ENCODE results near the gene HMGCR. TPM values are rescaled to one million over a fixed set of nuclear protein-coding genes. Genes with fewer than 3 reads are reported as not detected.
"Not testable (repeated sequence)": the region's sequence is repeated elsewhere in the genome, so short reads cannot be mapped to it uniquely, and the experiment has no call there.

HMGCR gene
- total RNA-seq, 4 donors from 2014 or later: 44.9 to 205 (median 99.5) TPM

- WGBS, 2 donors (ENCODE audit: low coverage in 1 of 2): 92 to 100% methylated on average over 1 of the region's 1 CpG
- no peaks in the 10 kb centered on the region for H3K36me3 ChIP-seq
- no peaks in the 10 kb centered on the region for H3K9me3 ChIP-seq
- H3K27ac ChIP-seq: no peak overlapping the region
- no peak for DNase-seq
- TF ChIP-seq POLR2A (IDR thresholded peaks at IDR 0.05) (no peak), EP300 (IDR thresholded peaks at IDR 0.05; ENCODE audit: low read depth) (no peak)
- H3K4me3 ChIP-seq: no peak overlapping the region
- intact Hi-C loops (cut with DNase I; ENCODE audit: low total_unique reads): no loop called here
- H3K4me1 ChIP-seq: peaks cover 0 to 22% (median 5%) of the 10 kb centered on the region in 4 donors
- in situ Hi-C loops (cut with MboI; ENCODE audit: low pct_ligation_motif_present in 1 of 4, low pct_unique_long_range_greater_than_20kb in 1 of 4, low sequenced_read_pairs in 3 of 4): no loop called here
- no peaks in the 10 kb centered on the region for H3K27me3 ChIP-seq
Measured at GRCh38 chr5:75306746-75307145, 30.3 kb upstream of the HMGCR start.

- no peak overlapping the region for H3K4me3 ChIP-seq
- no peaks in the 10 kb centered on the region for H3K27me3 ChIP-seq
- no peak for DNase-seq
- TF ChIP-seq EP300 (IDR thresholded peaks at IDR 0.05; ENCODE audit: low read depth) (no peak), POLR2AphosphoS5 (IDR thresholded peaks at IDR 0.05) (peak in 1 of 3 donors; percentile 22)
- no peaks in the 10 kb centered on the region for H3K36me3 ChIP-seq
- WGBS, 2 donors (ENCODE audit: low coverage in 1 of 2): 51 to 64% methylated on average over 3 of the region's 3 CpGs
- H3K9me3 ChIP-seq: no peaks in the 10 kb centered on the region
- intact Hi-C loops (cut with DNase I; ENCODE audit: low total_unique reads): no loop called here
- in situ Hi-C loops (cut with MboI; ENCODE audit: low pct_ligation_motif_present in 1 of 4, low pct_unique_long_range_greater_than_20kb in 1 of 4, low sequenced_read_pairs in 3 of 4): no loop called here
- H3K4me1 ChIP-seq: peaks cover 0 to 19% (median 5%) of the 10 kb centered on the region in 4 donors
- H3K27ac ChIP-seq: peak overlapping the region; percentile 31 to 60 (median 52)
Measured at GRCh38 chr5:75310212-75310611, 26.8 kb upstream of the HMGCR start.

GRCh38 chr5:75319148-75319547, 17.9 kb upstream of the HMGCR start:
- DNase-seq; H3K27ac ChIP-seq; H3K36me3 ChIP-seq; H3K9me3 ChIP-seq; H3K4me1 ChIP-seq; H3K27me3 ChIP-seq; in situ Hi-C loops (cut with MboI; ENCODE audit: low pct_ligation_motif_present in 1 of 4, low pct_unique_long_range_greater_than_20kb in 1 of 4, low sequenced_read_pairs in 3 of 4); H3K4me3 ChIP-seq; intact Hi-C loops (cut with DNase I; ENCODE audit: low total_unique reads): not testable (repeated sequence)
- WGBS, 2 donors (ENCODE audit: low coverage in 1 of 2): 81 to 92% methylated on average over 2 to 4 of the region's 4 CpGs

- H3K27me3 ChIP-seq: no peaks in the 10 kb centered on the region
- no peaks in the 10 kb centered on the region for H3K9me3 ChIP-seq
- no peak overlapping the region for H3K4me3 ChIP-seq
- no peaks in the 10 kb centered on the region for H3K36me3 ChIP-seq
- no peak overlapping the region for H3K27ac ChIP-seq
- TF ChIP-seq EP300 (IDR thresholded peaks at IDR 0.05; ENCODE audit: low read depth) (no peak), POLR2AphosphoS5 (IDR thresholded peaks at IDR 0.05) (no peak), CTCF (IDR thresholded peaks at IDR 0.05) (no peak), POLR2A (IDR thresholded peaks at IDR 0.05) (no peak)
- intact Hi-C loops (cut with DNase I; ENCODE audit: low total_unique reads) (no loop called here), in situ Hi-C loops (cut with MboI; ENCODE audit: low pct_ligation_motif_present in 1 of 4, low pct_unique_long_range_greater_than_20kb in 1 of 4, low sequenced_read_pairs in 3 of 4) (no loop called here)
- 35% methylated on average over 1 of the region's 1 CpG; no CpG with 5 or more reads in 1 of the 2 donors for WGBS, 2 donors (ENCODE audit: low coverage in 1 of 2)
- no peak for DNase-seq
- H3K4me1 ChIP-seq: peaks cover 0 to 3% (median 0%) of the 10 kb centered on the region in 4 donors
Measured at GRCh38 chr5:75319638-75320037, 17.4 kb upstream of the HMGCR start.

GRCh38 chr5:75320371-75320770, 16.6 kb upstream of the HMGCR start:
- TF ChIP-seq POLR2A (IDR thresholded peaks at IDR 0.05) (no peak), POLR2AphosphoS5 (IDR thresholded peaks at IDR 0.05) (no peak), CTCF (IDR thresholded peaks at IDR 0.05) (no peak), EP300 (IDR thresholded peaks at IDR 0.05; ENCODE audit: low read depth) (no peak)
- peaks cover 0 to 3% (median 1%) of the 10 kb centered on the region in 4 donors for H3K4me1 ChIP-seq
- WGBS, 2 donors (ENCODE audit: low coverage in 1 of 2): 61 to 89% methylated on average over 7 of the region's 7 CpGs
- intact Hi-C loops (cut with DNase I; ENCODE audit: low total_unique reads) (no loop called here), in situ Hi-C loops (cut with MboI; ENCODE audit: low pct_ligation_motif_present in 1 of 4, low pct_unique_long_range_greater_than_20kb in 1 of 4, low sequenced_read_pairs in 3 of 4) (no loop called here)
- H3K4me3 ChIP-seq: no peak overlapping the region
- H3K9me3 ChIP-seq: no peaks in the 10 kb centered on the region
- DNase-seq: no peak
- H3K36me3 ChIP-seq: no peaks in the 10 kb centered on the region
- H3K27me3 ChIP-seq: no peaks in the 10 kb centered on the region
- H3K27ac ChIP-seq: no peak overlapping the region

GRCh38 chr5:75322066-75322465, 15.0 kb upstream of the HMGCR start:
- intact Hi-C loops (cut with DNase I; ENCODE audit: low total_unique reads): no loop called here
- Histone ChIP-seq H3K4me3 (no peak overlapping the region), H3K36me3 (no peaks in the 10 kb centered on the region), H3K27me3 (no peaks in the 10 kb centered on the region), H3K27ac (no peak overlapping the region), H3K4me1 (peaks cover 0 to 3% (median 1%) of the 10 kb centered on the region in 4 donors), H3K9me3 (no peaks in the 10 kb centered on the region)
- whole genome bisulfite sequencing, 2 donors (ENCODE audit: low coverage in 1 of 2): 57 to 59% methylated on average over 5 of the region's 5 CpGs
- DNase-seq: peak; percentile 30
- in situ Hi-C loops (cut with MboI; ENCODE audit: low pct_ligation_motif_present in 1 of 4, low pct_unique_long_range_greater_than_20kb in 1 of 4, low sequenced_read_pairs in 3 of 4): no loop called here
- TF ChIP-seq POLR2AphosphoS5 (IDR thresholded peaks at IDR 0.05) (no peak), EP300 (IDR thresholded peaks at IDR 0.05; ENCODE audit: low read depth) (no peak)
